ENCODE results near the gene RAB43. TPM values are rescaled to one million over a fixed set of nuclear protein-coding genes. Genes with fewer than 3 reads are reported as not detected.

RAB43 gene
- total RNA-seq, 2 experiments from 2014 or later: 45.7 to 49.7 TPM

DNA sequence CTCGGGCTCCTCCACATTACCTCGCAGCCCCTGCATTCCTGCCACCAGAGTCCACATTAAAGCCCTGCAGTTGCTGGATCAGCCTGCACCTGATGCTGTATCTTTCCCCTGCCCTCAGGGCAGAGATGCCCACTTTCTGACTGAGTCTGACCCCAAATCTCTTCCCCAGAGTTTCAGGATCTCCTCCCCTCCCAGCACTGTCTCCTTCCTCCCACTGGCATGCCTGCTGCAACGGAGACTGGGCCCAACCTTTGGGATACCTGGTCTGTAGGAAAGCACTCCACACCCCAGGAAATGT is 81.6 kb downstream of the RAB43 start:
- Mint-ChIP-seq H3K36me3 (no peaks in the 10 kb centered on the region), H3K4me3 (no peak overlapping the region), H3K9me3 (no peaks in the 10 kb centered on the region), H3K4me1 (ENCODE audit: low read depth) (peaks cover 2% of the 10 kb centered on the region), H3K27ac (no peak overlapping the region), H3K27me3 (peaks cover 12% of the 10 kb centered on the region)
- CTCF ChIA-PET: interaction anchor here (0.8 kb wide), 1 partner anchor 12 kb away, joined by 3 read pairs; no protein-coding TSS in a partner anchor
- POLR2A ChIA-PET: no interaction called here
- no peak for DNase-seq
- intact Hi-C loops (cut with micrococcal nuclease): no loop called here

- H3K36me3 Mint-ChIP-seq: no peaks in the 10 kb centered on the region
- no peak overlapping the region for H3K27ac Mint-ChIP-seq
- H3K4me1 Mint-ChIP-seq (ENCODE audit: low read depth): no peaks in the 10 kb centered on the region
- ChIA-PET POLR2A (no interaction called here), CTCF (interaction anchor here (0.8 to 1.5 kb wide), 3 partner anchors 11 to 70 kb away, joined by 3 to 4 read pairs (median 3); no protein-coding TSS in a partner anchor)
- H3K4me3 Mint-ChIP-seq: no peak overlapping the region
- H3K9me3 Mint-ChIP-seq: no peaks in the 10 kb centered on the region
- intact Hi-C loops (cut with micrococcal nuclease): no loop called here
- DNase-seq: no peak
- peaks cover 12% of the 10 kb centered on the region for H3K27me3 Mint-ChIP-seq
Observed at GRCh38 chr3:129039271-129040038, 82.1 kb downstream of the RAB43 start.

GRCh38 chr3:129038121-129038855 is 83.3 kb downstream of the RAB43 start:
- POLR2A ChIA-PET: interaction anchor here (0.5 to 0.6 kb wide), 2 partner anchors 11 to 118 kb away, joined by 3 to 4 read pairs; no protein-coding TSS in a partner anchor

More at GRCh38 chr3:129038121-129038855, 83.3 kb downstream of the RAB43 start:
- H3K36me3 Mint-ChIP-seq: no peaks in the 10 kb centered on the region
- no peaks in the 10 kb centered on the region for H3K9me3 Mint-ChIP-seq
- H3K4me1 Mint-ChIP-seq (ENCODE audit: low read depth): no peaks in the 10 kb centered on the region
- H3K27ac Mint-ChIP-seq: no peak overlapping the region
- H3K4me3 Mint-ChIP-seq: no peak overlapping the region
- peaks cover 12% of the 10 kb centered on the region for H3K27me3 Mint-ChIP-seq
- intact Hi-C loops (cut with micrococcal nuclease): no loop called here
- CTCF ChIA-PET: interaction anchor here (1.3 to 1.5 kb wide), 3 partner anchors 15 to 68 kb away, joined by 3 to 4 read pairs (median 3); no protein-coding TSS in a partner anchor
- DNase-seq: no peak

Other genes with a start within 250 kb of the RAB43 start
- 10 to 100 TPM; 45.3 to 45.5 TPM for gene ACAD9, start 242.2 kb downstream of the RAB43 start, total RNA-seq
- under 1 TPM in 1 of 2 experiments, not detected in 1; 0.24 TPM for gene CFAP92, start 127.7 kb downstream of the RAB43 start, total RNA-seq
- gene EFCC1, start 120.5 kb downstream of the RAB43 start, total RNA-seq: under 1 TPM; 0.12 to 0.24 TPM
- gene GP9, start 61.0 kb downstream of the RAB43 start, total RNA-seq: not detected
- 10 to 100 TPM; 60.7 to 61.7 TPM for gene ISY1, start 39.3 kb upstream of the RAB43 start, total RNA-seq
- 100 to 1,000 TPM; 342 to 348 TPM for gene CNBP, start 62.1 kb upstream of the RAB43 start, total RNA-seq
- gene COPG1, start 127.8 kb upstream of the RAB43 start, total RNA-seq: 100 to 1,000 TPM; 154 to 162 TPM
- 10 to 100 TPM; 58.4 to 61.5 TPM for gene HMCES, start 157.1 kb upstream of the RAB43 start, total RNA-seq